RWPE1 (cell line): ENCODE measurements around the gene PCGF2.

Experiments
- CTCF ChIA-PET: fragments of 350-600 bp; sonication (Branson Sonifier 250); formaldehyde crosslinking; extraction: SDS; loops from one replicate; lab custom pipeline; 2021; lab: Yijun Ruan, JAX
- POLR2A ChIA-PET: fragments of 400-600 bp; formaldehyde crosslinking; extraction: SDS; loops from one replicate; lab custom pipeline; 2020; ENCODE audit warnings: antibody characterized with exemption; ENCODE audit not compliant: low non-redundant PET; lab: Yijun Ruan, JAX
- DNase-seq: peaks from one replicate; pipeline ENCODE4 v3.0.0; 2012; ENCODE audit warnings: low spot score
- H3K27ac ChIP-seq: fragments of 450-650 bp; 2 replicates; pipeline ENCODE4 v1.5.1; 2017
- CTCF ChIP-seq: fragments of 450-650 bp; conservative IDR thresholded peaks from 2 replicates; pipeline ENCODE4 v1.5.1; 2017; ENCODE audit warnings: low read depth, mild to moderate bottlenecking

Gene PCGF2

GRCh38 chr17:38701504-38702165 lies 46.5 kb downstream of the PCGF2 start:
- DNase-seq = no peak
- no peak for TF ChIP-seq CTCF
- H3K27ac ChIP-seq = peak overlapping the region; percentile 93
- ChIA-PET CTCF (interaction anchor here (0.6 to 0.9 kb wide), 4 partner anchors 29 to 456 kb away, joined by 3 to 5 read pairs (median 4); partner anchors contain the start of gene CISD3), POLR2A (interaction anchor here (0.5 kb wide), 2 partner anchors 53 to 59 kb away, joined by 3 to 4 read pairs; no protein-coding TSS in a partner anchor)

- ChIA-PET POLR2A (no interaction called here), CTCF (no interaction called here)
- TF ChIP-seq CTCF = no peak
Observed at GRCh38 chr17:38698760-38699159, 49.4 kb downstream of the PCGF2 start.

GRCh38 chr17:38697061-38697820 lies 50.9 kb downstream of the PCGF2 start:
- ChIA-PET CTCF (interaction anchor here (0.5 to 0.7 kb wide), 5 partner anchors 11 to 147 kb away, joined by 3 to 4 read pairs (median 3); no protein-coding TSS in a partner anchor), POLR2A (interaction anchor here (0.5 kb wide), 1 partner anchor 175 kb away, joined by 3 read pairs; no protein-coding TSS in a partner anchor)
- no peak overlapping the region for H3K27ac ChIP-seq
- DNase-seq = no peak
- no peak for TF ChIP-seq CTCF

More at GRCh38 chr17:38698760-38699159, 49.4 kb downstream of the PCGF2 start:
- no peak overlapping the region for H3K27ac ChIP-seq
- DNase-seq = no peak

- ChIA-PET POLR2A (no interaction called here), CTCF (no interaction called here)
- TF ChIP-seq CTCF = no peak
- DNase-seq = no peak
- peak overlapping the region; percentile 4 for H3K27ac ChIP-seq
Observed at GRCh38 chr17:38693700-38694329, 54.3 kb downstream of the PCGF2 start.

GRCh38 chr17:38691154-38691553 lies 57.0 kb downstream of the PCGF2 start:
- no peak for DNase-seq
- ChIA-PET POLR2A (no interaction called here), CTCF (interaction anchor here (1.1 kb wide), 1 partner anchor 14 kb away, joined by 9 read pairs; no protein-coding TSS in a partner anchor)
- no peak overlapping the region for H3K27ac ChIP-seq
- no peak for TF ChIP-seq CTCF

- no peak for DNase-seq
- TF ChIP-seq CTCF = no peak
- POLR2A ChIA-PET = no interaction called here
- no peak overlapping the region for H3K27ac ChIP-seq
- CTCF ChIA-PET = interaction anchor here (1.1 kb wide), 1 partner anchor 13 kb away, joined by 9 read pairs; no protein-coding TSS in a partner anchor
Observed at GRCh38 chr17:38690386-38690785, 57.8 kb downstream of the PCGF2 start.
